KG1 (cell line): ENCODE results near the gene SPATA6.

Experiments
- DNase-seq: peaks from one replicate; lab custom pipeline; 2025; lab: John Stamatoyannopoulos, UW

The SPATA6 gene

GRCh38 chr1:48251821-48252220 lies 220.2 kb downstream of the SPATA6 start:
- DNase-seq = no peak

DNA sequence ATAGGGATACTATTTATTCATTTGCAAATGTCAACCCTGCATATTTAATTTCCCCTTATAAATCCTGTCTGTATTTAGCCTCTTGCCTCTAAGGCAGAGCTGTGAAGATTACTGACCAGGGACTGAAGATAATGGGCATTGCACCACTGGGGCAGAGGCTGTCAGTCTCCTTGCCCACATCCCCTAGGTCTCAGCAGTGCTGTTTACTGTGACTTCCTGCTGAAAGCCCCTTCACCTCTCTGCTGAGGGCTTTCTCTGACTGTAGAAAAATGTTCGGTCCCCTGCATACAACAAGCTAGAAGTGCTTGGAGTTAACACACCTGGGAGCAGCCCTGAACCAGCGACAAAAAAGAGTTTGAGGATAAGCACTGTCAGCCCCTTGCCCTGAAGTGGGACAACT lies 220.7 kb downstream of the SPATA6 start:
- DNase-seq = no peak

DNA sequence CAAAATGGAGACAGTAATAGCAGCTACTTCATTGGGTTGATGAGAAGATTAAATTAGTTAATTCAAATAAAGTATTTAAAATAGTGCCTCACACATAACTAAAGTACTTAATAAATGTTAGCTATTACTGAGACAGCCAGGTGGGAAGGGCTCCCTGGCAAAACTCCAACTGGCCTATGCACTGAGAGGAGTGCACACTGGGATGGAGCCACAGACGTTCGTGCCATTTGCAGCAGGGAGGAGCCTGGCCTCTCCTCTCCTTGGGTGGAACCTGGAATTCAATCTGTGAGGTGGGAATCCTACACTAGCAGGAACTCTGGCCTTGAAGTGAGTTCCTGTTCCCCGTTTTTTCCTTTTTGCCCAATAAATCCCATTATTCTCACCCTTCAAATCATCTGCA lies 221.4 kb downstream of the SPATA6 start:
- no peak for DNase-seq

DNA sequence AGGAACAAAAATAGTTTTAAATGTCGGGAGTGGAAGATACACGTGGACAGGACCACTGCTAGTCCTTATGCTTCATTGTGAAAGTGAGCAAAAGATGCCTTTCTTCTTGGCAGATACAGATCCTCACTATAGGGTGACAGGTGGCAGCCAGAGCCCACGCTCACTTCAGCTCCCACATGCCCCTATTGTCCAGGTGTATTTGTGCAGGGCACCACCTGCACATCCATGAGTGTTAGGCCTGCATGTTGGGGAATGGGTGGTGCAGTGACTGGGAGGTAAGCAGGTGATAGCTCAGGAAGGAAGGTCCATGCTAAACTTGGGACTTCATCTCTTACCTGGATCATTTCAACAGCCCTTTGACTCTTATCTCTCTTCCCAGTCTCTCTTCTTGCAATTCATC lies 222.1 kb downstream of the SPATA6 start:
- no peak for DNase-seq

DNA sequence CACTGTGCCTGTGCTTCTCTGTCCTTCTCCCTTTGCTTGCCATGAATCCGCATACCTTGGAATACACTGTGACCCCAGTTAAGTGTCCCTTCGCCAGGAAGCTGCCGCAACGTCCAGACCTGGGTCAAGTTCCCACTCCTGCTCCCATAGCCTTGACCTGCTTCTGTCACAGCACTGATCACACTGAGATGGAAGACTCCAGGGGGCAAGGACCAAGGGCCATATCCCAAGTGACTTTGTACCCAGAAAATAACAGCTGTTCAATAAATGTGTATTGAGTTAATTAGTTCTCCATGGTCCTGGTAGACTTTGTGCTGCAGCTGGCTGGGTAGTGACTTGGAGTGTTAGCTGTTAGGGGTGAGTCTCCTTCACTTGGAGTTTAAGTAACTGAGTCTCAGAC lies 223.6 kb downstream of the SPATA6 start:
- no peak for DNase-seq

- DNase-seq = no peak
Measured at GRCh38 chr1:48246727-48247126, 225.3 kb downstream of the SPATA6 start.
